ENCODE results near the gene GNAQ.
A peak's percentile ranks its signal among the peaks of the same experiment; 100 is the strongest.
"Not testable (repeated sequence)": the region's sequence is repeated elsewhere in the genome, so short reads cannot be mapped to it uniquely, and the experiment has no call there.

GNAQ gene

GRCh38 chr9:77865385-77866047 lies 166.1 kb downstream of the GNAQ start:
- H3K9ac ChIP-seq (ENCODE audit: low read length), result no peak overlapping the region
- no peaks in the 10 kb centered on the region for H3K27me3 ChIP-seq (ENCODE audit: control insufficient read depth, insufficient read depth, low read length)
- no peak overlapping the region for H3K27ac ChIP-seq (ENCODE audit: low read depth, low read length)
- no peak overlapping the region for H3K4me3 ChIP-seq (ENCODE audit: low read length)
- H3K36me3 ChIP-seq (ENCODE audit: control insufficient read depth, insufficient read depth, low read length), result no peaks in the 10 kb centered on the region
- no peaks in the 10 kb centered on the region for H3K4me1 ChIP-seq (ENCODE audit: control insufficient read depth, insufficient read depth, low read length)

GRCh38 chr9:77864211-77864889 lies 167.3 kb downstream of the GNAQ start:
- Histone ChIP-seq H3K4me3 (ENCODE audit: low read length) (no peak overlapping the region), H3K27me3 (ENCODE audit: control insufficient read depth, insufficient read depth, low read length) (no peaks in the 10 kb centered on the region), H3K4me1 (ENCODE audit: control insufficient read depth, insufficient read depth, low read length) (no peaks in the 10 kb centered on the region), H3K36me3 (ENCODE audit: control insufficient read depth, insufficient read depth, low read length) (no peaks in the 10 kb centered on the region), H3K9ac (ENCODE audit: low read length) (no peak overlapping the region), H3K27ac (ENCODE audit: low read depth, low read length) (no peak overlapping the region)

- H3K36me3 ChIP-seq (ENCODE audit: control insufficient read depth, insufficient read depth, low read length); H3K4me1 ChIP-seq (ENCODE audit: control insufficient read depth, insufficient read depth, low read length); H3K4me3 ChIP-seq (ENCODE audit: low read length); H3K27me3 ChIP-seq (ENCODE audit: control insufficient read depth, insufficient read depth, low read length); H3K9ac ChIP-seq (ENCODE audit: low read length); H3K27ac ChIP-seq (ENCODE audit: low read depth, low read length): not testable (repeated sequence)
Observed at GRCh38 chr9:77863638-77864037, 168.0 kb downstream of the GNAQ start.

GRCh38 chr9:77860953-77861352 lies 170.7 kb downstream of the GNAQ start:
- not testable (repeated sequence) for H3K4me3 ChIP-seq (ENCODE audit: low read length); H3K36me3 ChIP-seq (ENCODE audit: control insufficient read depth, insufficient read depth, low read length); H3K4me1 ChIP-seq (ENCODE audit: control insufficient read depth, insufficient read depth, low read length); H3K27me3 ChIP-seq (ENCODE audit: control insufficient read depth, insufficient read depth, low read length); H3K27ac ChIP-seq (ENCODE audit: low read depth, low read length); H3K9ac ChIP-seq (ENCODE audit: low read length)

GRCh38 chr9:77857513-77858259 lies 173.9 kb downstream of the GNAQ start:
- Histone ChIP-seq H3K9ac (ENCODE audit: low read length) (no peak overlapping the region), H3K36me3 (ENCODE audit: control insufficient read depth, insufficient read depth, low read length) (no peaks in the 10 kb centered on the region), H3K4me1 (ENCODE audit: control insufficient read depth, insufficient read depth, low read length) (no peaks in the 10 kb centered on the region), H3K27ac (ENCODE audit: low read depth, low read length) (no peak overlapping the region), H3K27me3 (ENCODE audit: control insufficient read depth, insufficient read depth, low read length) (no peaks in the 10 kb centered on the region), H3K4me3 (ENCODE audit: low read length) (no peak overlapping the region)

GRCh38 chr9:77856615-77857014 lies 175.0 kb downstream of the GNAQ start:
- no peaks in the 10 kb centered on the region for H3K36me3 ChIP-seq (ENCODE audit: control insufficient read depth, insufficient read depth, low read length)
- no peaks in the 10 kb centered on the region for H3K4me1 ChIP-seq (ENCODE audit: control insufficient read depth, insufficient read depth, low read length)
- no peak overlapping the region for H3K4me3 ChIP-seq (ENCODE audit: low read length)
- H3K9ac ChIP-seq (ENCODE audit: low read length), result no peak overlapping the region
- H3K27ac ChIP-seq (ENCODE audit: low read depth, low read length), result no peak overlapping the region
- no peaks in the 10 kb centered on the region for H3K27me3 ChIP-seq (ENCODE audit: control insufficient read depth, insufficient read depth, low read length)

GRCh38 chr9:77854916-77855311 lies 176.7 kb downstream of the GNAQ start:
- no peak overlapping the region for H3K4me3 ChIP-seq (ENCODE audit: low read length)
- H3K9ac ChIP-seq (ENCODE audit: low read length), result no peak overlapping the region
- H3K27ac ChIP-seq (ENCODE audit: low read depth, low read length), result no peak overlapping the region
- no peaks in the 10 kb centered on the region for H3K36me3 ChIP-seq (ENCODE audit: control insufficient read depth, insufficient read depth, low read length)
- no peaks in the 10 kb centered on the region for H3K27me3 ChIP-seq (ENCODE audit: control insufficient read depth, insufficient read depth, low read length)
- H3K4me1 ChIP-seq (ENCODE audit: control insufficient read depth, insufficient read depth, low read length), result no peaks in the 10 kb centered on the region

GRCh38 chr9:77854258-77854915 lies 177.2 kb downstream of the GNAQ start:
- Histone ChIP-seq H3K4me1 (ENCODE audit: control insufficient read depth, insufficient read depth, low read length) (peaks cover 1% of the 10 kb centered on the region), H3K36me3 (ENCODE audit: control insufficient read depth, insufficient read depth, low read length) (no peaks in the 10 kb centered on the region), H3K9ac (ENCODE audit: low read length) (no peak overlapping the region), H3K27ac (ENCODE audit: low read depth, low read length) (no peak overlapping the region), H3K27me3 (ENCODE audit: control insufficient read depth, insufficient read depth, low read length) (no peaks in the 10 kb centered on the region), H3K4me3 (ENCODE audit: low read length) (no peak overlapping the region)

GRCh38 chr9:77853716-77854115 lies 177.9 kb downstream of the GNAQ start:
- Histone ChIP-seq H3K4me1 (ENCODE audit: control insufficient read depth, insufficient read depth, low read length) (peaks cover 3% of the 10 kb centered on the region), H3K36me3 (ENCODE audit: control insufficient read depth, insufficient read depth, low read length) (no peaks in the 10 kb centered on the region), H3K27ac (ENCODE audit: low read depth, low read length) (no peak overlapping the region), H3K9ac (ENCODE audit: low read length) (no peak overlapping the region), H3K27me3 (ENCODE audit: control insufficient read depth, insufficient read depth, low read length) (no peaks in the 10 kb centered on the region), H3K4me3 (ENCODE audit: low read length) (no peak overlapping the region)

- no peak overlapping the region for H3K9ac ChIP-seq (ENCODE audit: low read length)
- H3K4me1 ChIP-seq (ENCODE audit: control insufficient read depth, insufficient read depth, low read length), result peaks cover 8% of the 10 kb centered on the region
- no peak overlapping the region for H3K4me3 ChIP-seq (ENCODE audit: low read length)
- H3K27ac ChIP-seq (ENCODE audit: low read depth, low read length), result no peak overlapping the region
- H3K36me3 ChIP-seq (ENCODE audit: control insufficient read depth, insufficient read depth, low read length), result no peaks in the 10 kb centered on the region
- H3K27me3 ChIP-seq (ENCODE audit: control insufficient read depth, insufficient read depth, low read length), result no peaks in the 10 kb centered on the region
Observed at GRCh38 chr9:77851882-77852595, 179.6 kb downstream of the GNAQ start.

GRCh38 chr9:77848897-77849296 lies 182.7 kb downstream of the GNAQ start:
- Histone ChIP-seq H3K36me3 (ENCODE audit: control insufficient read depth, insufficient read depth, low read length) (no peaks in the 10 kb centered on the region), H3K4me3 (ENCODE audit: low read length) (no peak overlapping the region), H3K4me1 (ENCODE audit: control insufficient read depth, insufficient read depth, low read length) (peaks cover 8% of the 10 kb centered on the region), H3K27ac (ENCODE audit: low read depth, low read length) (peak overlapping the region; percentile 44), H3K9ac (ENCODE audit: low read length) (no peak overlapping the region), H3K27me3 (ENCODE audit: control insufficient read depth, insufficient read depth, low read length) (no peaks in the 10 kb centered on the region)

- Histone ChIP-seq H3K4me1 (ENCODE audit: control insufficient read depth, insufficient read depth, low read length) (peaks cover 8% of the 10 kb centered on the region), H3K36me3 (ENCODE audit: control insufficient read depth, insufficient read depth, low read length) (no peaks in the 10 kb centered on the region), H3K9ac (ENCODE audit: low read length) (no peak overlapping the region), H3K27ac (ENCODE audit: low read depth, low read length) (peak overlapping the region; percentile 44), H3K4me3 (ENCODE audit: low read length) (no peak overlapping the region), H3K27me3 (ENCODE audit: control insufficient read depth, insufficient read depth, low read length) (no peaks in the 10 kb centered on the region)
Observed at GRCh38 chr9:77848404-77848803, 183.2 kb downstream of the GNAQ start.
